AML-193 (cell line): ENCODE results near the gene ANKRD13B.
A peak's percentile ranks its signal among the peaks of the same experiment; 100 is the strongest.

ENCODE experiments used
- DNase-seq, 2 experiments: peaks; one replicate each; lab custom pipeline; 2025; lab: John Stamatoyannopoulos, UW

ANKRD13B gene

DNA sequence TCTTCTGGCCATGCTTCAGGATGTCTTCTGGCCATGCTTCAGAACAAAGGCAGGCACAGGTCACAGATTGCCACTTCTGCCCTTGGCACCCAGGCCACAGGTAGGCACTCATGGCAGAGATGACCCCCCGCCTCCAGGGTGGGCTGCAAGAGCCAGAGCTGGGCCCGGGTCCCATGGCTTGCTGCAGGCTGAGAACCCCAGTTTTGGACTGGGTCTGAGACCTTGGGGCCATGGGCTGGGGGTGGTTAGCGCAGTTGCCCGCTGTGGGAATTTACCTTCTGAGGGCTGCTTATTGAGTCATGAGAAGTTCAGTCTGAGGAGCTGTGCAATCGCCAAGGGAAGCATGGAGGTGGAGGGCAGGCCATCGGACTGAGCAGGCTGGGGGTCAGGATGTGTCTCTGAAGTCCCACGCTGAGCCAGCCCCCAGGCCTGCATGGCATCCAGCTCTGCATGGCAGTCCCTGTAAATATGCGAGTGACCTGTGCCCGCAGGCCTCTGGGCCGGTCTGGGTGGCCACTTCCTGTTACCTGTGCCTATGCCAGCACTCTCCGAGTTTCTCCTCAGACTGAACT lies 1.7 kb downstream of the ANKRD13B start:
- no peak for DNase-seq

DNA sequence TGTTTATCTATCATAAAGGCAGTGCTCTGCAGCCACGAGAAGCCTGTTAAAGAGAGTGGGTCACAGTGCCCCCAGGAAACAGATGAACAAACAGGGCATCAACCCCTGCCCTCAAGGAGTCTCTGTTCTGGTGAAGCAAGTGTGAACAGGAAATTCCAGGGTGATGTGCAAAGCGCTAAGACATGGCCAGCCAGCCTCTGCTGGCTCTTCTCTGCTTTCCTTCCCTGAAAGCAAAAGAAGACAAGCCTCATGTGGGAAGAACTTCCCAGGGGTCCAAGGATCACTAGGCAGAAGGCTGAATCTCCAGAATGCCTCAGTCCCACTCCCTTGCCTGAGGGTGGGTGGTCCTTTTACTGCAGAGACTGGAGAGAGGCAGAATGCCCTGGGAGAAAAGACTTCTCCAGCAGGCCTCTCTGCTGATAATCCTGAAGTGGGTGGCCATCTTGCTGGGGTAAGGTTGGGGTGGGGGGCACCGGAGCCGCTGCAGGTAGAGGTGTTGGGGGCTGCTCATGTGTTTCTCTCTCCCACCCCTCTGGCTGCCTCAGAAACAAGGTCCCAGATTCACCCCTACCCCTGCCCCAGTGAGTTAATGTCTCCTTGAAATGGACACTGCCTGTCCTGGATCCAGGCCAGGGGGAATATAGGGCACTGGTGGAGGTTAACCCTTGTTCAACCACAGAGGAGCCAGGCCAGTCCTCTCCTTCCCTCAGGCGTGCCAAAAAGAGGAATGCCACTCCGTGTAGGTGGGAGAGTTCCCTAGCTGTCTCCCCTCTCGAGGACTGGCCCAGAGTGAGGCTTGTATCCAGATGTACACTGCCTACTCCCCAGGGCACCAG lies 2.4 kb downstream of the ANKRD13B start:
- no peak for DNase-seq

DNA sequence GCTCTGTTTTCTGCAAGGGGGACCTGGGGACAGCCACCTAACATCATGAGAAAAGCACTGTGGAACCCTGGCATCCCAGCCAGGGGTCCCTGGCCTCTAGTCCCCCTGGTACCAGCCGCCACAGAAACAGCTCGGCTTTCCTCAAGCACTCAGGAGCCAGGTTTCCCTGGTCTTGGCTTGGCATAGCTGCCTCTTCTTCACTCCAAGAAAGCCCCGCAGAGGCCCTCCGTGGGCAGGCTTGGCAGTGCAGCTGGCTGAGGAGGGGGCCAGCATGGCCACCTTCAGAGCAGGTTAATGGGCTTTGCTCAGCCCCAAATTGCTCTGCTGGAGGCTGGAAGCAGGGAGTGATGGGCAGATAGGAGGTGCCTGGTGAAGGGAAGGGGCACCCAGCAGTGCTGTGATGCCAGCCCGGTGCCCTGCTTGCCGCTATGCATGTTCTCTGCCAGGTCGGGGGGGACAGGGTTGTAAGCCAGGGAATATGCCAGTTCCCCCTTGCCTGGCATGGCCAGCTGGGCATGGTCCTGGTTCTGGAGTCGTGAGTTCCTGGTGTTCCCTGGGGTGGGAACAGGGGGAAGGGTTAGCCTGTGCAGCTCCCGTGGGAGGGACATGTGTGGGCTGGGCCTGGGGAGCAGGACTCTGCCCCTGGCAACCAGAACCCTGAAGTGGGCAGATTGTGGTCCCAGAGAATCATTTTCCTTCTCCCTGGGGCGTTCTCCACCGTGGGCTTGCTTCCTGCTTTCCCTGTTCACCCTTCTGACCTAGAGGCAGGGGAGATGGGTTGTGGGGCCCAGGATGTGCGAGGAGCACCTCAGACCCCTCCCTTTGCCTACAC lies 3.2 kb downstream of the ANKRD13B start:
- DNase-seq, result no peak

DNA sequence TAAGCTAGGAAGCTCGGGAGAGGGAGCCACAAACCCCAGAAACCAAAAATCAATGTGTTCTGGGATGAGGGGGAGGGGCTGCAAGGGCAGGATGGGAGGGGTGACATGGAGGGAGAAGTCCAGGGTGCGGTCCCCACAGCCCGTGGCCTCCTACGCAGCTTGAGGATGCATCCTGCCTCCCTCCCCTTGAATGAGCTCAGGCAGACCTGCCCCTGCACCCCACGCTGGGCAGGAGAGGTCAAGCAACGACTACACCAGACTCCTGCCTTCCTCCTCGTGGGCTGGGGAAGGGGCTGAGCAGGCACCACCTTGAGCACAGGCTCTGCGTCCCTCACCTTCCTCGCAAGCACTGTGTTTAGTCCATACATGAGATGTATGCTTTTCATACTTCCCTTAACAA lies 3.9 kb downstream of the ANKRD13B start:
- DNase-seq, result no peak

DNA sequence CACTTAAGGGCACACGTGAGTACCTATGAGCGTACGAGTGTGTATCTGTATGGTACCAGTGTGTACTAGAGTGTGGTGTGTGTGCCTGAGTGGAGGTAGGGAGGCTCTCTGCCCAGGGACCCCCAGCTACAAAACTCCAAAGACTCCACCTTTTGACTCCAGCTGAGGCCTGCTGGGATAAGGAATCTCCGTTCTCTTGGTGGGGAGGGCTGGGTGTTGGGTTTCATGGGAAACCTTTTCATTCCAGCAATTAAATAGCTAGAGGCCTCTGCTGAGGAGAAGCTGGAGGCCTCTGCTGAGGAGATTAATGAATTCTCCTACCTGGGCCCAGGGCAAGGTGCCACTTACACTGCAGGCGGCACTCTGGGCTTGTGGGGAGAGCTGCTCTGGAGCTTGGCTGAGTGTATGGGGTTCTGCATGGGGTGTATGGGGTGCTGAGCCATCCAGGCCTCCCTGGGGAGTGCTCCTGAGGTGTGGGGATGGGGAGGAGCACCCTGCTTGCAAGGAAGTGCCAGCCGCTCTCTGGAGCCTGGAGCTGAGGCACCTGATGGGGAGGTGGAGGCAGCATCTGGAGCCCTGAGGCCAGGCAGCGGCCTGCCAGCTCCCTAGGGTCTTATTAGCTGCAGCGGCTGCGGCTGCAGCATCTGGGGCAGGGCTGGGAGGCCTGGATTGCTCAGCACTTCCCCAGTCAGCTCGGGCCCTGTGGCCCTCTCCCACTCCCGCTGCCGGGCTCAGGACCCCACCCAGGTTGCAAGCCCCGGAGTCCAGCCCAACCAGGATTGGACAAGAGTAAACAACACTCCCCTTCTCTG lies 4.6 kb downstream of the ANKRD13B start:
- no peak for DNase-seq

DNA sequence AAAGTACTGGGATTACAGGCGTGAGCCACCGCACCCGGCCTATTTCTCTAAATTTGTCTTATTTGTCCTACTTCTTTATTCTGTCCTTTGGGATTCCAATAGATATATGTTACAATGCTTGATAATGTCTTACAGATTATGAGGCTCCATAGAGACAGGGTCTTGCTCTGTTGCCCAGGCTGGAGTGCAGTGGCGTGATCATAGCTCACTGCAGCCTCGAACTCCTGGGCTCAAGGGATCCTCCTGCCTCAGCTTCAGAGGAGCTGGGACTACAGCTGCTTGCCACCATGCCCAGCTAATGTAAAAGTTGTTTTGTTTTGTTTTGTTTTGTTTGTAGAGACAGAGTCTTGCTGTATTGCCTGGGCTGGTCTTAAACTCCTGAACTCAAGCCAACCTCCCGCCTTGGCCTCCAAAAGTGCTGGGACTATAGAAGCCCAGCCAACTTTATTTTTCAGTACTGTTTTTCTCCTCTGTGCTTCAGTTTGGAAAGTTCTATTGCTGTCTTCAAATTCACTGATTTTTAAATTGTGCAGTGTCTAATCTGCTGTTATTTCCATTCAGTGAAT lies 10.3 kb downstream of the ANKRD13B start:
- DNase-seq, result no peak

DNA sequence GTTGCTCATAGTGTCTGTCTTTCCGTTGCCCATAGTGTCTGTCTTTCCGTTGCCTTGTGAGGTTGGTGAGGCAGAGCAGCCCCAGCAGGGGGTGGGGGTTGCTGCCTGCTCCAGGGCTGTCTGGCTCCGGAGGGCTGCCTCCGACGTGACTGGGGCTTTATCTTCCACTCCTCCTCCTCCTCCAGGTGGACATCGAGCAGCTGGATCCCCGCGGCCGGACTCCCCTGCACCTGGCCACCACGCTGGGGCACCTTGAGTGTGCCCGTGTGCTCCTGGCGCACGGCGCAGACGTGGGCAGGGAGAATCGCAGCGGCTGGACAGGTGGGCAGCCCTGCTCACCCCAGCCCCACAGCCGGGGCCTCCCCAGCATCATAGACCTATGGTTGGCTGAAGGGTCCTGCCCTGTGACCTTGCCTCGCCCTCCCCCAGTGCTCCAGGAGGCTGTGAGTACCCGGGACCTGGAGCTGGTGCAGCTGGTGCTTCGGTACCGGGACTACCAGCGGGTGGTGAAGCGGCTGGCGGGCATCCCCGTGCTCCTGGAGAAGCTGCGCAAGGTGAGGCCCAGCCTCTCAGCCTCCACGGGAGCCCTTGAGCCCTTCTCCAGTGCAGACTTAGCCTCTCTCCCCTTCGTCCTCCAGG lies 14.7 kb downstream of the ANKRD13B start:
- no peak for DNase-seq

DNA sequence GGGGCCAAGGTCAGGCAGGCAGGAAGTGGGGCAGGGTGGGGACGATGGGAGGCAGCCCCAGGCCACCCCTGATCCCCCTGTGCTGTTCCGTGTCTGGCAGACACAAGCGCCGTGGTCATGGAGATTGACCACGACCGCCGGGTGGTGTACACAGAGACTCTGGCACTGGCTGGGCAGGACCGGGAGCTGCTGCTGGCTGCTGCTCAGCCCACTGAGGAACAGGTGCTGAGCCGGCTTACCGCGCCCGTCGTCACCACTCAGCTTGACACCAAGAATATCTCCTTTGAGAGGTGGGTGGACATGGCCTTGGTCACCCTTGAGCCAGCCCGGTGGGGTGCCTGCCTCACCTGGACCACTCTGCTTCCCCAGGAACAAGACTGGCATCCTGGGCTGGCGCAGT lies 16.1 kb downstream of the ANKRD13B start:
- no peak for DNase-seq

DNA sequence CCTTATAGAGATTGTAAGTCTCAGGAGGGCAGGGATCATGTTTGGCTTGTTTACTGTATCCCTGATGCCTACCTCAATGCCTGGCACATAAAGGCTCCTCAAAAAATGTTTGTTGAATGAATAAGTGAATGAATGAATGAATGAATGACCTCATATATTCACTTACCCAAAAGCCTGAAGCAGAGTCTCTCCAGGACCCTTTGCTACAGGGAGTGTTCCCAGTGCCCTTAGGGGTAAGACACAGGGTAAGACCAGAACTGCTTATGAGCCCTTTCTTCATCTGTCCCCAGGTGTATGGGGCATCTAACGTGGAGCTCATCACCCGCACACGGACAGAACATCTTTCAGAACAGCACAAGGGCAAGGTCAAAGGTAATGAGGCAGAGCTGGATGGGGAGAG lies 17.5 kb downstream of the ANKRD13B start:
- no peak for DNase-seq

DNA sequence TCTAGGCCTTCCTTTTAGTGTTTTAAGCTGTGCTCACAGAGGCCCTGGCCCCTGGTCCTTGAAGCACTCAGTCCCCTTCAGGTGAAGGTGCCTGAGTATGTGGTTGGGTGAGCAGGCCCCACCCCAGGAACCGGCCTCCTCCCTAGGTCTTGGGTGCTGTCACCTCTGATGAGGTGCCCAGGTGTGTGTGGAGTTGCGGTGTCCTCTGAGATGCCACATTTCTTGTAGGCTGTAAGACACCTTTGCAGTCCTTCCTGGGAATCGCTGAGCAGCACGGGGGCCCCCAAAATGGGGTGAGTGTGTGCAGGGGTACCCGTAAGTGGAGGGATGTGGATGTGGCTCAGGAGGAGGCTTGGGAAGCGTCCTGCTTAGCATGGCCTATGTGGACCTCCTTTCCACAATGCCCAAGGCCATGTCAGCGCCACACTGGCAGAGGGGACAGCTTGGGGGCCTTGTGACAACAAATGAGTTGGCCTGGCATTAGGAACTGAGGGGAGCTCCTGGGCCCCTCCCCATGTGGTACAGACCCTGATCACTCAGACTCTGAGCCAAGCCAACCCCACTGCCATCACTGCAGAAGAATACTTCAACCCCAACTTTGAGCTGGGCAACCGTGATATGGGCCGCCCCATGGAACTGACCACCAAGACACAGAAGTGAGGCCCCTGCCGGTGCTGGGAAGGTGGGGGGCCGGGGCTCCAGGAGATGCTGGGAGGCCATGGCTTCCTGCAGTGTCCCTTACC lies 18.6 kb downstream of the ANKRD13B start:
- no peak for DNase-seq

DNA sequence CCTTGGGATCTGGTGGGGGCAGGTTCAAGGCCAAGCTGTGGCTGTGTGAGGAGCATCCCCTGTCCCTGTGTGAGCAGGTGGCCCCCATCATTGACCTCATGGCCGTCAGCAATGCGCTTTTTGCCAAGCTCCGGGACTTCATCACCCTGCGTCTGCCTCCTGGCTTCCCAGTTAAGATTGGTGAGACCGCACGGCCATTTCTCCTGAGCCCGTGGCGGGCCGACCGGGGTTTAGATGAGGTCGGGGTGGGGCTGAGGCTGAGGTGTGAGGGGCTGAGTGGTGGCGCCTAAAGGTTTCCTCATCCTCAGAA lies 19.1 kb downstream of the ANKRD13B start:
- no peak for DNase-seq

DNA sequence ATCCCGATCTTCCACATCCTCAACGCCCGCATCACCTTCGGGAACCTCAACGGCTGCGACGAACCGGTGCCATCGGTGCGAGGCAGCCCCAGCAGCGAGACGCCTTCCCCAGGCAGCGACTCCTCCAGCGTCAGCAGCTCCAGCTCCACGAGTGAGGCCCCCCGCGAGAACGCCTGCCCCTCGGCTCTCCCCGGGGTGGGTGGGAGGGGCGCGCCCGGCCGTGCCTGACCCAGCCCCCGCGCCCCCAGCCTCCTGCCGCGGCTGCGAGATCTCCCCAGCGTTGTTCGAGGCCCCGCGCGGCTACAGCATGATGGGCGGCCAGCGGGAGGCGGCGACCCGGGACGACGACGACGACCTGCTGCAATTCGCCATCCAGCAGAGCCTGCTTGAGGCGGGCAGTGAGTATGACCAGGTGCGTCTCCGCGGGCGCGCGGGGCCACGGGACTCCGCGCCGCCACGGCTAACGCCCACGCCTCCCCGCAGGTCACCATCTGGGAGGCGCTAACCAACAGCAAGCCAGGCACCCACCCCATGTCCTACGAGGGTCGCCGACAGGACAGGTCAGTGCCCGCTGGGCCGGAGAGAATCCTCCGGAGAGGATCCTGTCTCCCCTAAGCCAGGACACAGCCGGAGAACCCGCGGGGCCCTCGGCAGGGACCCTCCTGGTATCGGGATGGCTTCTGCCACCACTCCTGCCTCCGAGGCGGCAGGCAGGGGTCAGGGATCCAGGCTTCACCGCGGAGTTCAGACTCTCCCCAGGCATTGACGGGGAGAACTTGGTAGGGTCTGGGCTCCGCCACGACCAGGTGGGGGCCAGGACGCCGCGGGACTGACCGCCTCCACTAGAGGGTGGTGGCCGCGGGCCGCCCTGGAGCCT lies 19.7 kb downstream of the ANKRD13B start:
- DNase-seq, result no peak

DNA sequence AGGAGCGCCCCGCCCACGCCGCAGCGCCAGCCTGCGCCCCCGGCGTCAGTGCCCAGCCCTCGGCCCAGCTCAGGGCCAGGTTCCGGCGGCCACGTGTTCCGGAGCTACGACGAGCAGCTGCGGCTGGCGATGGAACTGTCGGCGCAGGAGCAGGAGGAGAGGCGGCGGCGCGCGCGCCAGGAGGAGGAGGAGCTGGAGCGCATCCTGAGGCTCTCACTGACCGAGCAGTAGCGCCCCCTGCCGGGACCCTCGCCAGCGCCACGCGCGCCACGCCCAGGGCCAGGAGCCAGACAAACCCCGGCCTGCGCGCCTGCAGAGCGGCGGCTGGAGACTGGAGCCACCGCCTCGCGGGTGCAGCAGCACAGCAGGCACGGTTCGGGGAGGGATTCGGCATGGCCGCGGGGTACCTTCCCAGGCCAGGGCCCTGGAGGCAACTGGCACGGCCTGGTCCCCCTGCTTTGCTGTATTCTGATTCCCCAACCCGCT lies 20.5 kb downstream of the ANKRD13B start:
- no peak for DNase-seq

DNA sequence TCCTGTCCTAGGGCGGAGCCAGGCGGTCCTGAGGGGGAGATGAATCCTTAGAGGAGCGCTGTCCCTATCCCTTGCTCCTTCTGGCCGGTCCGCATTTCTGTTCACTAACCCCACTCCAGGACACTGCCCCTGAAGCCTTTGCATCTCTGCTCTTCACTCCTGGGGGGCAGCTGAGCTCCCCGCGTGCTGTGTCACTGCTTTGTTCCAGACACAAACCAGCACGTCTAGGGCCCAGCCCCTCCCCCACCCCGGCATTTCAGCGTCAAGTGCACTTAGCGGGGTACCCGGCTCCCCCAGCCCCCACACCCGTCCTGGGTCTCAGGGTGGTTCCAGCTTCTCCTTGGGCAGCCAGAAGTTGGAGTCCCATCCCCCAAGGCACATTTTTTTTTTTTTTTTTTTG lies 20.9 kb downstream of the ANKRD13B start:
- no peak for DNase-seq

DNA sequence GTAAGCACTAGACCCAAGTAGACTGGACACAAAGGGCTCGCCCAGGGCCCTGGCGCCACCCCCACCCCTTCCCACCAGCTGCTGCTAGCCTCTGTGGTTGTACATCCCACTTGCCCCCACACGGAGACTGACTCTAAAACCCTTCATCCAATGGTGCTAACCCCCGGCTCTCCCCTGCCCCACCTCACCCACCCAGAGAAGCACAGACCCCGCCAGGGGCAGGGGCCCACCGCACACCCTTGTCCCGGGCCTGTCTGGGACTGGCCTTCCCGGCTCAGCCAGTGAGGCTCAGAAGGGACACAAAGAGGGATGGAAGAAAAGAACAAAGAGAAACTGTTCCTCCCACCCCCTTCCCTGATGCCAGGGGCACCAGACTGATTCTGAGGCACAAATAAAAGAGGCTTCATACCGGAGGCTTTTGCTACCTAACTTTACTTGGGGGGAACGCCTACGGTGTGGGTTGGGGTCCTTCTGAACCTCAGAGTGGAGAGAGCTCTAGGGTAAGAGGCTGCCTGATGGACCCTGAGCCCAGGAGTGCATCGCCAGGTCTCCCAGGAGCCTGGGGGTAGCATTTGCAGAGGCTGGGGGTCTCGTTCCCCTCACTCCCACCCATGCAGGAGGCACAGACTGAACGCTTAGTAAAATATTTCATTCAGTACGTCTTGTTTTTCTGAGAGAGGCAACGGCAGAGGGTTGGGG lies 21.6 kb downstream of the ANKRD13B start:
- no peak for DNase-seq

DNA sequence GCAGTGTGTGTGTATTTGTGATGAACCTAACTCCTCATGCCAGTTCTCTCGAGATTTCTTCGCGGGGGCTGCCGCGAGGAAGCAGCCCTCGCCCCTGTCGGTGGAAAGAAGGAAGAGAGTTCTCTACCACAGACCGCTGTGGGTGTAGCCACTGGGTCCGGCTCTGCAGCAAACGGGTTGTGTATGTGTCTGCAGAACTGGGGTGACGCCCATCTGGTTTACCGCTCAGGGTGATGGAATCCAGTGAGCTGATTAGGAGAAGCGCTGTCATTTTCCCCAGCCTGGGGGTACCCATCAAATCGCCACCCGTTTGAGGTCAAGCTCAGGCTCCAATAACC lies 22.1 kb downstream of the ANKRD13B start:
- peak; percentile 31 to 38 for DNase-seq

DNA sequence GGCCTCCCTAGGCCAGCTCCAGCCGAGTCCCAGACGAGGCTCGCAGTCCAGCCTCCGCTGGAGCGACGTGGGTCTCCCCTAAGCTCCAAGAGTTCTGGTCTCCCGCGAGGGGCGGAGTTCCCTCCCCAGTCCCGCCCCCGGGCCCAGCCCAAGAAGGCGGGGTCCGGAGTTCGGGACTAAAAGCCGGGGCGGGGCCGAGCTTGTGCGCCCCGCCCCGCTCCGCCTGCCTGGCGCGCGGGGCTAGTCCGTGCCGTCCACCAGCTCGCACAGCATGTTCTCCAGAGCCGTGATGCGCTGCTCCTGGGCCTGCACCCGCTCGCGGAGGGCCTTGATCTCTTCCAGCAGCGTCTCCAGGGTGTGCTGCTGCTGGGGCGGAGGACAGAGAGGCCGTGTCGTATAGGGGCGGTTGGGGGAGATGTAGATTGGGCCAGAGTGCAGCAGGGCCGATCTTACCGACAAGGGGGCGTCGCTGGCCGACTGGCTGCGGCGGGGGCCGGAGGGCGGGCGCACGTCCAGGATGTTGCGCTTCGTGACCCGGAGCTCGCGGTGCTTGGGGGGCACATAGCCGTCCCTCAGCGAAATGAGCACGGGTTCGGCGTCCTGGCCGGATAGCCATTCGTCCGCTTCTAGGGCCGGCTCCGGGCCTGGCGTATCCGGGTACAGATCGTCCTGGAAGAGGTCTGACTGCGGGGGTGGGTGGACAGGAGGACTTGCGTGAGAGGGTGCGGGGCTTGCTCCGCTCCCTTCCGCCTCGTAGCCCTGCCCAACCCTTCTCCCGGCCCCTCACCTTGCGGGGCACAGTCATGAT lies 22.8 kb downstream of the ANKRD13B start:
- DNase-seq, result peak; percentile 87 to 90
